Activated CD8-positive, alpha-beta T cell treated with anti-CD3 and anti-CD28 coated beads, Interleukin-2, amount 10 ng/mL, durations not matched to agents 7 days and 5 days (primary cell): ENCODE results near the gene TXLNB. TPM values are rescaled to one million over a fixed set of nuclear protein-coding genes. Genes with fewer than 3 reads are reported as not detected.

Experiments
- ATAC-seq: fragments of 150-1000 bp; cut with Tn5 transposase; one replicate; pipeline ENCODE4 v1.10.0; 2021; ENCODE audit warnings: moderate library complexity
- CTCF ChIA-PET: fragments of 350-600 bp; sonication (Branson Sonifier 250); formaldehyde crosslinking; loops from one replicate; lab custom pipeline; 2021; ENCODE audit warnings: antibody characterized with exemption; lab: Charles Lee
- POLR2A ChIA-PET: fragments of 350-600 bp; sonication (Branson Sonifier 250); formaldehyde crosslinking; loops from one replicate; lab custom pipeline; 2021; ENCODE audit warnings: antibody characterized with exemption; lab: Charles Lee
- DNase-seq: peaks from one replicate; pipeline ENCODE4 v3.0.0-alpha.2; 2020
- H3K27ac Mint-ChIP-seq: one replicate; pipeline ENCODE4 v1.8.0; 2021; ENCODE audit warnings: mild to moderate bottlenecking, mixed read lengths
- H3K27me3 Mint-ChIP-seq: one replicate; pipeline ENCODE4 v1.8.0; 2021; ENCODE audit warnings: low read depth, mixed read lengths
- H3K36me3 Mint-ChIP-seq: one replicate; pipeline ENCODE4 v1.8.0; 2021; ENCODE audit warnings: low read depth, mixed read lengths
- H3K4me1 Mint-ChIP-seq: one replicate; pipeline ENCODE4 v1.8.0; 2021; ENCODE audit warnings: low read depth, mixed read lengths
- H3K4me3 Mint-ChIP-seq: one replicate; pipeline ENCODE4 v1.8.0; 2021; ENCODE audit warnings: mild to moderate bottlenecking, mixed read lengths
- H3K9me3 Mint-ChIP-seq: one replicate; pipeline ENCODE4 v1.8.0; 2022; ENCODE audit warnings: mixed read lengths; ENCODE audit not compliant: insufficient read depth
- total RNA-seq, 2 experiments: library from RNA; stranded (reverse); gene quantifications; one replicate each; pipeline ENCODE4 v1.2.3, GENCODE V29; 2021

TXLNB gene
- total RNA-seq, 2 experiments from 2014 or later: 0.37 to 0.65 TPM

- H3K9me3 Mint-ChIP-seq: peaks cover 8% of the 10 kb centered on the region
- no peak for DNase-seq
- no peaks in the 10 kb centered on the region for H3K4me1 Mint-ChIP-seq
- H3K27me3 Mint-ChIP-seq: no peaks in the 10 kb centered on the region
- no peak overlapping the region for H3K4me3 Mint-ChIP-seq
- H3K27ac Mint-ChIP-seq: no peak overlapping the region
- ATAC-seq: no peak
- CTCF ChIA-PET: no interaction called here
- POLR2A ChIA-PET: no interaction called here
- H3K36me3 Mint-ChIP-seq: no peaks in the 10 kb centered on the region
These were observed 97.1 kb downstream of the TXLNB start for GRCh38 chr6:139194740-139195139.

Other genes starting within 250 kb of the TXLNB start
- 10 to 100 TPM; 33.9 to 34.4 TPM for gene HECA, start 156.9 kb downstream of the TXLNB start, total RNA-seq
- 10 to 100 TPM; 36.2 to 38.7 TPM for gene CITED2, start 82.7 kb upstream of the TXLNB start, total RNA-seq